Caco-2 (cell line): Measurements from ENCODE around the gene TGM6. TPM values are rescaled to one million over a fixed set of nuclear protein-coding genes. Genes with fewer than 3 reads are reported as not detected.

Experiments used
- BruUV-seq: library from RNA; stranded (reverse); fragments of 400-500 nt; replicated peaks from 2 replicates; lab custom pipeline; 2021; lab: Mats Ljungman, UMichigan
- CTCF ChIA-PET: fragments of 300-600 bp; sonication (Branson Sonifier 250); formaldehyde crosslinking; loops from one replicate; lab custom pipeline; 2022; ENCODE audit warnings: antibody characterized with exemption; lab: Charles Lee
- POLR2A ChIA-PET: fragments of 300-600 bp; sonication (Branson Sonifier 250); formaldehyde crosslinking; loops from one replicate; lab custom pipeline; 2022; ENCODE audit warnings: antibody characterized with exemption; lab: Charles Lee
- DNase-seq, 2 experiments: peaks; one replicate each; pipeline versions ENCODE4 v3.0.0 to v3.0.0-alpha.2; 2020 to 2022
- H3K27me3 ChIP-seq: replicated peaks from 2 replicates; pipeline ENCODE4 v1.6.0; 2011; ENCODE audit warnings: low read length; ENCODE audit not compliant: control insufficient read depth, insufficient read depth
- H3K36me3 ChIP-seq: 2 replicates; pipeline ENCODE4 v1.5.1; 2011; ENCODE audit warnings: low read length; ENCODE audit not compliant: control insufficient read depth, insufficient read depth
- H3K4me1 ChIP-seq: fragments of 250-450 bp; sonication (Bioruptor Pico); 2 replicates; pipeline ENCODE4 v1.5.1; 2020; ENCODE audit warnings: mild to moderate bottlenecking
- H3K4me3 ChIP-seq: 2 replicates; pipeline ENCODE4 v1.5.1; 2011; ENCODE audit warnings: low read depth, mild to moderate bottlenecking, control low read depth, low read length
- H3K9me3 ChIP-seq: fragments of 250-450 bp; sonication (Bioruptor Pico); 2 replicates; pipeline ENCODE4 v1.5.1; 2020; ENCODE audit warnings: mild to moderate bottlenecking, moderate library complexity
- H3K27ac Mint-ChIP-seq: one replicate; pipeline ENCODE4 v1.8.0; 2022; ENCODE audit warnings: mixed read lengths; ENCODE audit not compliant: unreplicated experiment
- H3K27me3 Mint-ChIP-seq: one replicate; pipeline ENCODE4 v1.8.0; 2022; ENCODE audit warnings: mixed read lengths; ENCODE audit not compliant: insufficient read depth, unreplicated experiment
- H3K36me3 Mint-ChIP-seq: one replicate; pipeline ENCODE4 v1.8.0; 2022; ENCODE audit warnings: mild to moderate bottlenecking, mixed read lengths; ENCODE audit not compliant: insufficient read depth, unreplicated experiment
- H3K4me1 Mint-ChIP-seq: one replicate; pipeline ENCODE4 v1.8.0; 2022; ENCODE audit warnings: low read depth, mixed read lengths; ENCODE audit not compliant: unreplicated experiment
- H3K4me3 Mint-ChIP-seq: one replicate; pipeline ENCODE4 v1.8.0; 2022; ENCODE audit warnings: mild to moderate bottlenecking, moderate library complexity, mixed read lengths; ENCODE audit not compliant: unreplicated experiment
- H3K9me3 Mint-ChIP-seq: one replicate; pipeline ENCODE4 v1.8.0; 2022; ENCODE audit warnings: mixed read lengths; ENCODE audit not compliant: unreplicated experiment
- CTCF ChIP-seq, 2 experiments: fragments of 200-600 bp in 1 of 2; IDR thresholded peaks; 1 replicate in 1 of 2; 2 replicates in 1 of 2; pipeline versions ENCODE4 v1.5.1 to v1.8.0; 2011 to 2022; ENCODE audit warnings: antibody characterized with exemption in 1 of 2, control low read depth in 1 of 2, inconsistent platforms in 1 of 2, low read depth in 1 of 2, low read length in 1 of 2, mild to moderate bottlenecking in 1 of 2, moderate library complexity in 1 of 2; ENCODE audit not compliant: insufficient read depth in 1 of 2, severe bottlenecking in 1 of 2, unreplicated experiment in 1 of 2
- intact Hi-C: fragments of 100-400 bp; cut with micrococcal nuclease; formaldehyde crosslinking; loops from one replicate; pipeline ENCODE4 v1.10.0; 2022; ENCODE audit not compliant: unreplicated experiment
- total RNA-seq: library from RNA; stranded (reverse); gene quantifications from 2 replicates; pipeline ENCODE4 v1.2.3, GENCODE V29; 2022

TGM6 gene
- total RNA-seq, 1 experiment from 2014 or later, result not detected

GRCh38 chr20:2458919-2459499 lies 78.3 kb downstream of the TGM6 start:
- no peak overlapping the region for H3K27ac Mint-ChIP-seq
- no peaks in the 10 kb centered on the region for H3K4me1 Mint-ChIP-seq
- ChIA-PET CTCF (no interaction called here), POLR2A (no interaction called here)
- no peaks in the 10 kb centered on the region for H3K9me3 ChIP-seq
- TF ChIP-seq CTCF (IDR thresholded peaks at IDR 0.05; ENCODE audit: insufficient read depth in 1 of 2, low read depth in 1 of 2, low read length in 1 of 2, severe bottlenecking in 1 of 2, unreplicated experiment in 1 of 2), result no peak
- no peaks in the 10 kb centered on the region for H3K27me3 ChIP-seq
- BruUV-seq, result no TSS peak
- intact Hi-C loops, result no loop called here
- no peak for DNase-seq
- H3K36me3 Mint-ChIP-seq, result peaks cover 53% of the 10 kb centered on the region
- peaks cover 10% of the 10 kb centered on the region for H3K36me3 ChIP-seq
- no peaks in the 10 kb centered on the region for H3K27me3 Mint-ChIP-seq
- H3K4me3 Mint-ChIP-seq, result no peak overlapping the region
- no peaks in the 10 kb centered on the region for H3K4me1 ChIP-seq
- H3K9me3 Mint-ChIP-seq, result no peaks in the 10 kb centered on the region
- no peak overlapping the region for H3K4me3 ChIP-seq

DNA sequence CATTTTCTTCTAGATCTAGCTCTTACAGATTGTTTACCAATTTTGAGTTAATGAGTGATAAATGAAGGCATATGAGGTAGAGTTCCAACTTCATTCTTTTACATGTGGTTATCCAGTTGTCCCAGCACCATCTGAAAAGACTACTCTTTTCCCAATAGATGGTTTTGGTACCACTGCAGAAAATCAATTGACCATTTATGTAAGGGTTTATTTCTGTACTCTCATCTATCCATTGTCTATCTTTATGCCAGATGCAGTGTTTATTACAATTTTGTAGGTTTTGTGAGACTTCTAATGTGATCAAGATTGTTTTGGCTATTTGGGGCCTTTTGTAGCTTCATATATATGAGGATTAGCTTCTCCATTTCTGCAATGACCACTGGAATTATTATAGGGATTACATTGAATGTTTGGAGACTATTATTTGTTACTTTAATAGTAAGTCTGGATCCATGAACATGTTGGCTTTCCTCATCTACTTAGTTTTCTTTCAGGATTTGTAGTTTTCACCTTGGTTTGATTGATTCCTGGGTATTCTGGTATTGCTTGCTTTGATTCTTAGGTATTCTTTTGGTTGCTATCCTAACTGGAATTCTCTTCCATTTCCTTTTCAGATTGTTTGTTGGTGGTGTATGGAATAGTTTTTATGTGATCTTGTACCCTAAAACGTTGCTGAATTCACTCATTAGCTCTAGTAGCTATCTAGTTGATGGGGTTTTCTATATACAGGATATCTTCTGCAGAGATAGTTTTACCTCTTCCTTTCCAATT lies 79.5 kb downstream of the TGM6 start:
- H3K27ac Mint-ChIP-seq, result no peak overlapping the region
- H3K4me3 Mint-ChIP-seq, result no peak overlapping the region
- peaks cover 64% of the 10 kb centered on the region for H3K36me3 Mint-ChIP-seq
- DNase-seq, result no peak
- no peaks in the 10 kb centered on the region for H3K4me1 Mint-ChIP-seq
- no TSS peak for BruUV-seq
- no peak for TF ChIP-seq CTCF (IDR thresholded peaks at IDR 0.05; ENCODE audit: insufficient read depth in 1 of 2, low read depth in 1 of 2, low read length in 1 of 2, severe bottlenecking in 1 of 2, unreplicated experiment in 1 of 2)
- POLR2A ChIA-PET, result interaction anchor here (0.6 to 1.0 kb wide), 2 partner anchors 10 to 78 kb away, joined by 3 to 6 read pairs; partner anchors contain the start of gene SNRPB
- H3K27me3 ChIP-seq, result no peaks in the 10 kb centered on the region
- H3K36me3 ChIP-seq, result peaks cover 11% of the 10 kb centered on the region
- H3K27me3 Mint-ChIP-seq, result no peaks in the 10 kb centered on the region
- no peak overlapping the region for H3K4me3 ChIP-seq
- H3K9me3 ChIP-seq, result no peaks in the 10 kb centered on the region
- intact Hi-C loops, result no loop called here
- H3K9me3 Mint-ChIP-seq, result no peaks in the 10 kb centered on the region
- H3K4me1 ChIP-seq, result peaks cover 5% of the 10 kb centered on the region; the same call in 1 of the 2 replicates
- CTCF ChIA-PET, result no interaction called here

DNA sequence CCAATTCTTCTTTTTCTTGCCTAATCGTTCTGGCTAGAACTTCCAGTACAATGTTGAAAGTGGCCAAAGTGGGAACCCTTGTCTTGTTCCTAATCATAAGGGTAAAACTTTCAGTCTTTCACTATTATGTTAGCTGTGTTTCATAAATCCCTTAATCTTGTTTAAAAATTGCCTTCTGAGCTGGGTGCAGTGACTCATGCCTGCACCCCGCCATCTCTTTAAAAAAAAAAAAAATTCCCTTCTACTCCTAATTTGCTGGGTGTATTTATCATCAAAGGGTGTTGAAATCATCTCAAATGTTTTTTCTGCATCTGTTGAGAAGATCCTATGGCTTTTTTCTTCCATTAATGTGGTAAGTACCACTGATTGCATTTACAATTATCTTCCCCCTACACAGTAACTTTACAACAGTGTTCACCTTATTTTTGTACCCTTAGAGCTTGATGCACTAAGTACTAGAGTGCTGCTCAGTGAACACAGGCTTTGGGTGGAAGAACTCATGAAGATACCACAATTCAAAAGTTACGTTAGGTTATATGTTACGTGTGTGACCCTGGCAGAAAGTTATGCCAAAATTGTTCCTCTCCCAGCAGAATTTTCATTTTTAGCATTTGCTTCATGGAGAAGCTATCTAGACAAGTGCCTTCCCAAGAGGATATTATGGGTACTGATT lies 80.2 kb downstream of the TGM6 start:
- no peaks in the 10 kb centered on the region for H3K9me3 Mint-ChIP-seq
- H3K27me3 Mint-ChIP-seq, result no peaks in the 10 kb centered on the region
- ChIA-PET CTCF (no interaction called here), POLR2A (interaction anchor here (0.7 kb wide), 1 partner anchor 353 kb away, joined by 7 read pairs; no protein-coding TSS in a partner anchor)
- H3K4me1 ChIP-seq, result peaks cover 5% of the 10 kb centered on the region; the same call in 1 of the 2 replicates
- TF ChIP-seq CTCF (IDR thresholded peaks at IDR 0.05; ENCODE audit: insufficient read depth in 1 of 2, low read depth in 1 of 2, low read length in 1 of 2, severe bottlenecking in 1 of 2, unreplicated experiment in 1 of 2), result no peak
- peaks cover 11% of the 10 kb centered on the region for H3K36me3 ChIP-seq
- no peaks in the 10 kb centered on the region for H3K27me3 ChIP-seq
- intact Hi-C loops, result no loop called here
- BruUV-seq, result no TSS peak
- no peaks in the 10 kb centered on the region for H3K4me1 Mint-ChIP-seq
- H3K4me3 Mint-ChIP-seq, result no peak overlapping the region
- peaks cover 71% of the 10 kb centered on the region for H3K36me3 Mint-ChIP-seq
- no peak overlapping the region for H3K27ac Mint-ChIP-seq
- H3K4me3 ChIP-seq, result no peak overlapping the region
- H3K9me3 ChIP-seq, result no peaks in the 10 kb centered on the region
- DNase-seq, result no peak
